DOHH2 (cell line): Measurements from ENCODE around the gene NALCN.

ENCODE experiments used
- EZH2phosphoT487 ChIP-seq: fragments of 200-600 bp; sonication (generic); IDR thresholded peaks from 2 replicates; pipeline ENCODE4 v1.6.1; 2017; ENCODE audit warnings: borderline replicate concordance, mild to moderate bottlenecking, antibody characterized with exemption, low read length, moderate library complexity, mixed read lengths
- TF ChIP-seq, protein P1 (sequence below): fragments of 200-600 bp; sonication (generic); IDR thresholded peaks from one replicate; pipeline ENCODE4 v1.5.1; 2014; ENCODE audit warnings: antibody characterized with exemption, mild to moderate bottlenecking, low read depth, low read length; ENCODE audit not compliant: poor library complexity, severe bottlenecking

DNA sequence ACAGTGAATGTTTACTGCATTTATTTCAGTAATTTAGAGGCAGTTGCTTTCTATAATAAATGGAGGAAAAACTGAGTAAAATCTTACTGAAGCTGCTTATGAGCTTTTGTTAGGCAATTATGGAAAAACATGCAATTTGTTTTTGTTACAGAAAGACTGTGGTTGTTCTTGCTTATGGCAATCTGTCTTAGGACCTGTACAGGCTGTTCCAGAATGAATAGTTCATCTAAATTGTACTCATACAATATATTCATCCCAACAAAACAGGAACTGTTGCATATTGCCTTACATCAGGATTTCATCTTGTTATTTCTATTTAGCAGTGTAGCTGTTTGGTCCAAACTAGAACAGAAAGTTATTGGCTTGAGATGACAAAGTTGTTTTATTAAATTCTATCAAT is 199.2 kb downstream of the NALCN start:
- TF ChIP-seq, protein P1, sequence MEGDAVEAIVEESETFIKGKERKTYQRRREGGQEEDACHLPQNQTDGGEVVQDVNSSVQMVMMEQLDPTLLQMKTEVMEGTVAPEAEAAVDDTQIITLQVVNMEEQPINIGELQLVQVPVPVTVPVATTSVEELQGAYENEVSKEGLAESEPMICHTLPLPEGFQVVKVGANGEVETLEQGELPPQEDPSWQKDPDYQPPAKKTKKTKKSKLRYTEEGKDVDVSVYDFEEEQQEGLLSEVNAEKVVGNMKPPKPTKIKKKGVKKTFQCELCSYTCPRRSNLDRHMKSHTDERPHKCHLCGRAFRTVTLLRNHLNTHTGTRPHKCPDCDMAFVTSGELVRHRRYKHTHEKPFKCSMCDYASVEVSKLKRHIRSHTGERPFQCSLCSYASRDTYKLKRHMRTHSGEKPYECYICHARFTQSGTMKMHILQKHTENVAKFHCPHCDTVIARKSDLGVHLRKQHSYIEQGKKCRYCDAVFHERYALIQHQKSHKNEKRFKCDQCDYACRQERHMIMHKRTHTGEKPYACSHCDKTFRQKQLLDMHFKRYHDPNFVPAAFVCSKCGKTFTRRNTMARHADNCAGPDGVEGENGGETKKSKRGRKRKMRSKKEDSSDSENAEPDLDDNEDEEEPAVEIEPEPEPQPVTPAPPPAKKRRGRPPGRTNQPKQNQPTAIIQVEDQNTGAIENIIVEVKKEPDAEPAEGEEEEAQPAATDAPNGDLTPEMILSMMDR = no peak
- TF ChIP-seq EZH2phosphoT487 = no peak
